ENCODE results near the gene RAD23B. TPM values are rescaled to one million over a fixed set of nuclear protein-coding genes. Genes with fewer than 3 reads are reported as not detected.

The RAD23B gene
- total RNA-seq, 1 donor from 2014 or later, result 134 TPM

- Mint-ChIP-seq H3K27ac (peak overlapping the region; percentile 11), H3K9me3 (no peaks in the 10 kb centered on the region), H3K27me3 (no peaks in the 10 kb centered on the region)
Measured at GRCh38 chr9:107342476-107343161, 59.5 kb downstream of the RAD23B start.

GRCh38 chr9:107345327-107345726 lies 62.2 kb downstream of the RAD23B start:
- peak; percentile 25 for DNase-seq (ENCODE audit: extremely low spot score, unreplicated experiment)
- H3K27me3 Mint-ChIP-seq, result no peaks in the 10 kb centered on the region
- H3K4me1 Mint-ChIP-seq (ENCODE audit: unreplicated experiment), result peaks cover 4% of the 10 kb centered on the region
- H3K9me3 Mint-ChIP-seq, result no peaks in the 10 kb centered on the region
- no peak overlapping the region for H3K27ac Mint-ChIP-seq
- TF ChIP-seq CTCF (conservative IDR thresholded peaks at IDR 0.05), result no peak
- H3K4me3 Mint-ChIP-seq, result no peak overlapping the region
- peaks cover 9% of the 10 kb centered on the region for H3K36me3 Mint-ChIP-seq

More at GRCh38 chr9:107342476-107343161, 59.5 kb downstream of the RAD23B start:
- peaks cover 21% of the 10 kb centered on the region for H3K36me3 Mint-ChIP-seq
- DNase-seq (ENCODE audit: extremely low spot score, unreplicated experiment), result no peak
- H3K4me1 Mint-ChIP-seq (ENCODE audit: unreplicated experiment), result peaks cover 11% of the 10 kb centered on the region
- no peak for TF ChIP-seq CTCF (conservative IDR thresholded peaks at IDR 0.05)
- H3K4me3 Mint-ChIP-seq, result no peak overlapping the region

GRCh38 chr9:107348836-107349235 lies 65.8 kb downstream of the RAD23B start:
- Mint-ChIP-seq H3K27me3 (peaks cover 4% of the 10 kb centered on the region), H3K9me3 (peaks cover 1% of the 10 kb centered on the region), H3K36me3 (no peaks in the 10 kb centered on the region), H3K27ac (no peak overlapping the region), H3K4me1 (ENCODE audit: unreplicated experiment) (no peaks in the 10 kb centered on the region), H3K4me3 (no peak overlapping the region)
- DNase-seq (ENCODE audit: extremely low spot score, unreplicated experiment), result peak; percentile 16
- TF ChIP-seq CTCF (conservative IDR thresholded peaks at IDR 0.05), result no peak

- H3K9me3 Mint-ChIP-seq, result peaks cover 3% of the 10 kb centered on the region
- peak overlapping the region; percentile 93 for H3K27ac Mint-ChIP-seq
- TF ChIP-seq CTCF (conservative IDR thresholded peaks at IDR 0.05), result no peak
- H3K4me1 Mint-ChIP-seq (ENCODE audit: unreplicated experiment), result no peaks in the 10 kb centered on the region
- no peaks in the 10 kb centered on the region for H3K36me3 Mint-ChIP-seq
- peak; percentile 18 for DNase-seq (ENCODE audit: extremely low spot score, unreplicated experiment)
- no peak overlapping the region for H3K4me3 Mint-ChIP-seq
- peaks cover 4% of the 10 kb centered on the region for H3K27me3 Mint-ChIP-seq
Measured at GRCh38 chr9:107350443-107350842, 67.4 kb downstream of the RAD23B start.

DNA sequence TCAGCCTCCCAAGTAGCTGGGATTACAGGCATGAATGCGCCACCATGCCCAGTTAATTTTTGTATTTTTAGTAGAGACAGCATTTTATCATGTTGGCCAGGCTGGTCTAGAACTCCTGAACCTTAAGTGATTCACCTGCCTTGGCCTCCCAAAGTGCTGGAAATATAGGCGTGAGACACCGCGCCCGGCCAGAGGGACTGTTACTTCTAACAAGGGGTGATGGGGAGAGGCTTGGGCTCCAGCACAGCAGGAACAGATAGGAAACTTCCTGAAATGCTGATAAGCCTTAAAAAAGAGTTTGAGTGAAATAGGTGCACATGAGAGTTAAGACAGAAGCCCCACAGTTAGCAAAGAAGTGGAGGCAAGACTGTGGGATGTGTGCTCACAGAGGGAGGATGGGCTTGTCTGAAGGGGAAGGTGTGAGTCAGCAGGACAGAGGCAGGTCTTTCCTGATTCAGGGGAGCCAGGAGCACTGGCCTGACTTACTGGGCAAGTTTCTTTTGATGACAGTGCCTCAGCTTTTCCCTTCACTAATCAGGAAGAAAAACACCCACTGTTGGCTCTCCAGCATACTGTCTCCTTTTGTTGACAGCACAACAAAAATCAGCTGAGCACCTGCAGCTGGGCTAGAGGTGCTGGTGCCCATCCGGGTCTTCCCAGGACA lies 68.4 kb downstream of the RAD23B start:
- H3K36me3 Mint-ChIP-seq, result no peaks in the 10 kb centered on the region
- DNase-seq (ENCODE audit: extremely low spot score, unreplicated experiment), result peak; percentile 52
- TF ChIP-seq CTCF (conservative IDR thresholded peaks at IDR 0.05), result no peak
- H3K4me1 Mint-ChIP-seq (ENCODE audit: unreplicated experiment), result no peaks in the 10 kb centered on the region
- peaks cover 3% of the 10 kb centered on the region for H3K9me3 Mint-ChIP-seq
- peaks cover 4% of the 10 kb centered on the region for H3K27me3 Mint-ChIP-seq
- peak overlapping the region; percentile 93 for H3K27ac Mint-ChIP-seq
- H3K4me3 Mint-ChIP-seq, result peak overlapping the region; percentile 33

Data from type B pancreatic cell (in vitro differentiated cells).